Measurements from ENCODE around the gene GSN.

DNA sequence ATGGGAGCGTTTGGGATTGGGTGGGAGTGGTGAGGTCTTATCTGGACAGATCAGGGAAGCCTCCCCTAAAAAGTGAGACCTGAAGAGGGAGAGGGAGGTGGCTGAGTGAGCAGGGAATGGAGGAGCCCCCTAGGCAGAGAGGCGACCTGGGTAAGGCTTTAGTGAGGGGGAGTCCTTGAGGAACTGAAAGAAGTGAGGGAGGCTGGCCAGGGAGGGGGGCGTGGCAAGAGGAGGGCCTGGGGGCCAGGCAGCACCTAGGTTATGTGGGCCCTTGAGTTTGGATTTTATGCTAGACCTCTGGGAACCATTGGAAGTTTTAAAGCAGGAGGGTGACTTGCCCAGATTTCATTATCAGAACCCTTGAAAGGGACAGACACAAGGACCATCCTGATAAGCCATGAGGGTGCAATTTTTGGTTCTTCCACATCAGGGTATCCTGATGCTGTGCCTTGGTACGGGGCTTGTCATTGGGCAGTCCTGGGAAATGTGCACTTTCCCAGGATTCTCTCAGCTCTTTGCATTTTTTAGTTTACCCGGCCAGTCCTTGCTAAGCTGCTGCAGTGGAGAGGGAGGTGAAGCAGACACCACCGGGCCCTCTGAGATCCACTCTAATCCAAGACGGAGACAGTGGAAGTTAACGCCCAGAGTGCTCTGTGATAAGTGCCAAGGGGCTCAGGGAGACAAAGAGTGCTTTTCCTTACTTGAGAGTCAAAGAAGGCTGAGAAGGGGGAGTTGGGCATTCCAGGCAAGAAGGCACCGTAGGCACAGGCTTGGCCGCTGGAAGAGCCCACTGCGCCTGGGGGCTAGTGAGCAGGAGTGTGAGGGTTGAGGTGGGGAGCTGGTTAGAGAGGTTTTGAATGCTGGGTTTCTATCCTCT lies 16.1 kb downstream of the GSN start:
- TF ChIP-seq, protein P1, sequence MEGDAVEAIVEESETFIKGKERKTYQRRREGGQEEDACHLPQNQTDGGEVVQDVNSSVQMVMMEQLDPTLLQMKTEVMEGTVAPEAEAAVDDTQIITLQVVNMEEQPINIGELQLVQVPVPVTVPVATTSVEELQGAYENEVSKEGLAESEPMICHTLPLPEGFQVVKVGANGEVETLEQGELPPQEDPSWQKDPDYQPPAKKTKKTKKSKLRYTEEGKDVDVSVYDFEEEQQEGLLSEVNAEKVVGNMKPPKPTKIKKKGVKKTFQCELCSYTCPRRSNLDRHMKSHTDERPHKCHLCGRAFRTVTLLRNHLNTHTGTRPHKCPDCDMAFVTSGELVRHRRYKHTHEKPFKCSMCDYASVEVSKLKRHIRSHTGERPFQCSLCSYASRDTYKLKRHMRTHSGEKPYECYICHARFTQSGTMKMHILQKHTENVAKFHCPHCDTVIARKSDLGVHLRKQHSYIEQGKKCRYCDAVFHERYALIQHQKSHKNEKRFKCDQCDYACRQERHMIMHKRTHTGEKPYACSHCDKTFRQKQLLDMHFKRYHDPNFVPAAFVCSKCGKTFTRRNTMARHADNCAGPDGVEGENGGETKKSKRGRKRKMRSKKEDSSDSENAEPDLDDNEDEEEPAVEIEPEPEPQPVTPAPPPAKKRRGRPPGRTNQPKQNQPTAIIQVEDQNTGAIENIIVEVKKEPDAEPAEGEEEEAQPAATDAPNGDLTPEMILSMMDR (conservative IDR thresholded peaks at IDR 0.05; ENCODE audit: low read length) = no peak
- no peak for TF ChIP-seq EZH2phosphoT487 (IDR thresholded peaks at IDR 0.05; ENCODE audit: borderline replicate concordance)
